GM12875 (cell line): ENCODE data around the gene NCKAP5.

Source experiments
- H3K4me3 ChIP-seq: one replicate; pipeline ENCODE4 v1.5.1; 2011; ENCODE audit warnings: low read depth, low read length, control low read depth
- CTCF ChIP-seq: IDR thresholded peaks from 2 replicates; pipeline ENCODE4 v1.5.1; 2011; ENCODE audit warnings: low read depth, mild to moderate bottlenecking, control low read depth, inconsistent platforms, low read length, moderate library complexity, borderline replicate concordance; ENCODE audit not compliant: insufficient read depth

The NCKAP5 gene

GRCh38 chr2:133304344-133304743 lies 263.9 kb downstream of the NCKAP5 start:
- H3K4me3 ChIP-seq, result no peak overlapping the region
- TF ChIP-seq CTCF, result no peak

- H3K4me3 ChIP-seq, result no peak overlapping the region
- no peak for TF ChIP-seq CTCF
Measured at GRCh38 chr2:133303150-133303549, 265.1 kb downstream of the NCKAP5 start.

GRCh38 chr2:133296401-133296800 lies 271.9 kb downstream of the NCKAP5 start:
- no peak for TF ChIP-seq CTCF
- no peak overlapping the region for H3K4me3 ChIP-seq

- no peak overlapping the region for H3K4me3 ChIP-seq
- TF ChIP-seq CTCF, result no peak
Measured at GRCh38 chr2:133293544-133294353, 274.5 kb downstream of the NCKAP5 start.

GRCh38 chr2:133292259-133292658 lies 276.0 kb downstream of the NCKAP5 start:
- no peak overlapping the region for H3K4me3 ChIP-seq
- no peak for TF ChIP-seq CTCF

GRCh38 chr2:133287709-133288108 lies 280.6 kb downstream of the NCKAP5 start:
- no peak for TF ChIP-seq CTCF
- no peak overlapping the region for H3K4me3 ChIP-seq

- TF ChIP-seq CTCF, result no peak
- no peak overlapping the region for H3K4me3 ChIP-seq
Measured at GRCh38 chr2:133286326-133286922, 281.8 kb downstream of the NCKAP5 start.
